Fibroblast of lung (primary cell): ENCODE measurements around the gene WDFY2. TPM values are rescaled to one million over a fixed set of nuclear protein-coding genes. Genes with fewer than 3 reads are reported as not detected.

ENCODE experiments used
- DNase-seq, 2 donors: peaks; one replicate each; pipeline versions ENCODE4 v3.0.0 to v3.0.0-alpha.2; 2010; ENCODE audit warnings: low read depth in 2 of 2
- H2AFZ ChIP-seq: 2 replicates; pipeline ENCODE4 v1.5.1; 2012; ENCODE audit warnings: low read length, control low read depth, inconsistent platforms
- H3K27ac ChIP-seq: 2 replicates; pipeline ENCODE4 v1.5.1; 2011; ENCODE audit warnings: low read length, control low read depth; ENCODE audit not compliant: insufficient read depth
- H3K27me3 ChIP-seq: 2 replicates; pipeline ENCODE4 v1.5.1; 2011; ENCODE audit warnings: mild to moderate bottlenecking, low read length; ENCODE audit not compliant: control insufficient read depth, insufficient read depth
- H3K36me3 ChIP-seq: 2 replicates; pipeline ENCODE4 v1.5.1; 2011; ENCODE audit warnings: low read length; ENCODE audit not compliant: control insufficient read depth, insufficient read depth
- H3K4me1 ChIP-seq: 2 replicates; pipeline ENCODE4 v1.5.1; 2011; ENCODE audit warnings: low read length; ENCODE audit not compliant: control insufficient read depth, insufficient read depth; ENCODE audit errors: extremely low read depth
- H3K4me2 ChIP-seq: 2 replicates; pipeline ENCODE4 v1.5.1; 2011; ENCODE audit warnings: low read length, control low read depth; ENCODE audit not compliant: insufficient read depth; ENCODE audit errors: extremely low read depth
- H3K4me3 ChIP-seq, 4 experiments: fragments of 200-600 bp in 1 of 4; sonication (generic) in 1 of 4; replicated peaks in 1 of 4; 2 replicates each; pipeline ENCODE4 v1.5.1; 2011 to 2016; ENCODE audit warnings: low read length in 4 of 4, low read depth in 3 of 4, mild to moderate bottlenecking in 3 of 4, control low read depth in 2 of 4, inconsistent platforms in 1 of 4, mixed read lengths in 1 of 4; ENCODE audit not compliant: insufficient read depth in 1 of 4; ENCODE audit errors: control extremely low read depth in 1 of 4
- H3K79me2 ChIP-seq: 2 replicates; pipeline ENCODE4 v1.5.1; 2012; ENCODE audit warnings: mild to moderate bottlenecking, low read length, inconsistent platforms; ENCODE audit not compliant: control insufficient read depth, insufficient read depth
- H3K9ac ChIP-seq: 2 replicates; pipeline ENCODE4 v1.5.1; 2011; ENCODE audit warnings: mild to moderate bottlenecking, low read length, control low read depth; ENCODE audit not compliant: insufficient read depth
- H3K9me3 ChIP-seq: 2 replicates; pipeline ENCODE4 v1.5.1; 2012; ENCODE audit warnings: low read depth, low read length; ENCODE audit not compliant: control insufficient read depth, insufficient read depth
- H4K20me1 ChIP-seq: 2 replicates; pipeline ENCODE4 v1.5.1; 2011; ENCODE audit warnings: low read length; ENCODE audit not compliant: control insufficient read depth, insufficient read depth; ENCODE audit errors: extremely low read depth
- CTCF ChIP-seq, 2 donors: IDR thresholded peaks in 1 of 2; conservative IDR thresholded peaks in 1 of 2; 1 replicate in 1 of 2; 2 replicates in 1 of 2; pipeline ENCODE4 v1.5.1; 2011 to 2012; ENCODE audit warnings: low read length in 2 of 2, control low read depth in 1 of 2, inconsistent platforms in 1 of 2, low read depth in 1 of 2, mild to moderate bottlenecking in 1 of 2
- EZH2 ChIP-seq: IDR thresholded peaks from 2 replicates; pipeline ENCODE4 v1.5.1; 2012; ENCODE audit warnings: low read length, control low read depth, mild to moderate bottlenecking; ENCODE audit errors: missing control alignments
- polyA plus RNA-seq, 2 donors: library from polyadenylated mRNA; depleted of rRNA in 1 of 2; stranded (reverse) in 1 of 2; unstranded in 1 of 2; fragments of >200 nt; gene quantifications; 2 replicates each; pipeline ENCODE4 v1.2.1, GENCODE V29; 2011 to 2012; ENCODE audit warnings: missing spikeins in 1 of 2
- total RNA-seq: library from RNA; depleted of rRNA; stranded (reverse); fragments of >200 nt; gene quantifications from 2 replicates; pipeline ENCODE4 v1.2.1, GENCODE V29; 2014

The WDFY2 gene
- total and polyA plus RNA-seq, 2 donors (not counting 1 experiment from before 2014, with no cell fraction given), result 4.9 to 9.2 TPM

GRCh38 chr13:51547425-51548176, 36.7 kb upstream of the WDFY2 start:
- H3K4me2 ChIP-seq, result no peak overlapping the region
- H3K9ac ChIP-seq, result no peak overlapping the region
- no peaks in the 10 kb centered on the region for H3K27me3 ChIP-seq
- H3K4me3 ChIP-seq, result no peak overlapping the region
- no peaks in the 10 kb centered on the region for H3K4me1 ChIP-seq
- H4K20me1 ChIP-seq, result no peaks in the 10 kb centered on the region
- TF ChIP-seq EZH2 (no peak), CTCF (conservative IDR thresholded peaks at IDR 0.05 in 1 of 2, IDR thresholded peaks at IDR 0.05 in 1 of 2; ENCODE audit: low read depth in 1 of 2, low read length in 2 of 2) (no peak)
- H3K79me2 ChIP-seq, result no peaks in the 10 kb centered on the region
- H3K36me3 ChIP-seq, result no peaks in the 10 kb centered on the region
- no peak for DNase-seq
- H2AFZ ChIP-seq, result no peak overlapping the region
- no peaks in the 10 kb centered on the region for H3K9me3 ChIP-seq
- no peak overlapping the region for H3K27ac ChIP-seq

GRCh38 chr13:51549050-51549449, 35.2 kb upstream of the WDFY2 start:
- TF ChIP-seq CTCF (conservative IDR thresholded peaks at IDR 0.05 in 1 of 2, IDR thresholded peaks at IDR 0.05 in 1 of 2; ENCODE audit: low read depth in 1 of 2, low read length in 2 of 2) (no peak), EZH2 (no peak)
- no peaks in the 10 kb centered on the region for H3K27me3 ChIP-seq
- H3K9ac ChIP-seq, result no peak overlapping the region
- no peak overlapping the region for H3K4me3 ChIP-seq
- H3K27ac ChIP-seq, result no peak overlapping the region
- no peaks in the 10 kb centered on the region for H3K9me3 ChIP-seq
- no peak overlapping the region for H3K4me2 ChIP-seq
- H3K4me1 ChIP-seq, result no peaks in the 10 kb centered on the region
- DNase-seq, result no peak
- no peaks in the 10 kb centered on the region for H4K20me1 ChIP-seq
- H3K36me3 ChIP-seq, result no peaks in the 10 kb centered on the region
- no peak overlapping the region for H2AFZ ChIP-seq
- no peaks in the 10 kb centered on the region for H3K79me2 ChIP-seq

- Histone ChIP-seq H3K27me3 (no peaks in the 10 kb centered on the region), H3K27ac (no peak overlapping the region), H3K36me3 (no peaks in the 10 kb centered on the region), H2AFZ (no peak overlapping the region), H3K9me3 (no peaks in the 10 kb centered on the region), H3K4me2 (no peak overlapping the region), H3K9ac (no peak overlapping the region), H3K79me2 (no peaks in the 10 kb centered on the region), H3K4me1 (no peaks in the 10 kb centered on the region), H3K4me3 (no peak overlapping the region), H4K20me1 (no peaks in the 10 kb centered on the region)
- no peak for TF ChIP-seq EZH2
- TF ChIP-seq CTCF (conservative IDR thresholded peaks at IDR 0.05 in 1 of 2, IDR thresholded peaks at IDR 0.05 in 1 of 2; ENCODE audit: low read depth in 1 of 2, low read length in 2 of 2), result no peak
- DNase-seq, result peak in 1 of 2 donors; percentile 41
These were observed 34.7 kb upstream of the WDFY2 start for GRCh38 chr13:51549593-51549992.
